Thymus (tissue), 11 donors: ENCODE data around the gene SEPTIN7. TPM values are rescaled to one million over a fixed set of nuclear protein-coding genes. Genes with fewer than 3 reads are reported as not detected.

ENCODE experiments used
- DNase-seq, 9 donors: peaks; one replicate each; pipeline ENCODE4 v3.0.0-alpha.2; 2013; ENCODE audit warnings: low spot score in 9 of 9, low read depth in 6 of 9, missing footprints in 1 of 9
- H3K27ac ChIP-seq, 2 donors: one replicate each; pipeline ENCODE4 v1.5.1; 2013; ENCODE audit warnings: control low read depth in 1 of 2, low read depth in 1 of 2, low read length in 1 of 2, mild to moderate bottlenecking in 1 of 2, moderate library complexity in 1 of 2
- H3K27me3 ChIP-seq, 2 donors: one replicate each; pipeline ENCODE4 v1.5.1; 2013; ENCODE audit warnings: low read length in 1 of 2; ENCODE audit not compliant: control insufficient read depth in 2 of 2, insufficient read depth in 1 of 2
- H3K36me3 ChIP-seq, 2 donors: one replicate each; pipeline ENCODE4 v1.5.1; 2013; ENCODE audit warnings: low read length in 1 of 2, mild to moderate bottlenecking in 1 of 2, moderate library complexity in 1 of 2; ENCODE audit not compliant: control insufficient read depth in 2 of 2, insufficient read depth in 2 of 2
- H3K4me1 ChIP-seq, 2 donors: one replicate each; pipeline ENCODE4 v1.5.1; 2013; ENCODE audit warnings: low read length in 2 of 2; ENCODE audit not compliant: control insufficient read depth in 2 of 2, insufficient read depth in 2 of 2
- H3K4me3 ChIP-seq, 2 donors: one replicate each; pipeline ENCODE4 v1.5.1; 2013; ENCODE audit warnings: low read length in 2 of 2, control low read depth in 1 of 2, mild to moderate bottlenecking in 1 of 2
- H3K9me3 ChIP-seq, 2 donors: one replicate each; pipeline ENCODE4 v1.5.1; 2013; ENCODE audit warnings: low read length in 1 of 2, mild to moderate bottlenecking in 1 of 2; ENCODE audit not compliant: control insufficient read depth in 2 of 2, insufficient read depth in 1 of 2
- WGBS: extraction: QIAGEN DNeasy Blood & Tissue Kit; methylation state at CpG from one replicate; pipeline ENCODE4 v1.1.7; 2013; 5-methylcytosine and 5-hydroxymethylcytosine counted together
- polyA plus RNA-seq: library from polyadenylated mRNA; stranded (reverse); fragments of 200-250 nt; gene quantifications from one replicate; pipeline ENCODE4 v1.2.3, GENCODE V29; 2013
- total RNA-seq: library from RNA; stranded (reverse); fragments of 120-200 nt; gene quantifications from one replicate; pipeline ENCODE4 v1.2.4, GENCODE V29; 2013
- donor health status: healthy.

The SEPTIN7 gene
- total and polyA plus RNA-seq, 2 donors, result 258 to 362 TPM

DNA sequence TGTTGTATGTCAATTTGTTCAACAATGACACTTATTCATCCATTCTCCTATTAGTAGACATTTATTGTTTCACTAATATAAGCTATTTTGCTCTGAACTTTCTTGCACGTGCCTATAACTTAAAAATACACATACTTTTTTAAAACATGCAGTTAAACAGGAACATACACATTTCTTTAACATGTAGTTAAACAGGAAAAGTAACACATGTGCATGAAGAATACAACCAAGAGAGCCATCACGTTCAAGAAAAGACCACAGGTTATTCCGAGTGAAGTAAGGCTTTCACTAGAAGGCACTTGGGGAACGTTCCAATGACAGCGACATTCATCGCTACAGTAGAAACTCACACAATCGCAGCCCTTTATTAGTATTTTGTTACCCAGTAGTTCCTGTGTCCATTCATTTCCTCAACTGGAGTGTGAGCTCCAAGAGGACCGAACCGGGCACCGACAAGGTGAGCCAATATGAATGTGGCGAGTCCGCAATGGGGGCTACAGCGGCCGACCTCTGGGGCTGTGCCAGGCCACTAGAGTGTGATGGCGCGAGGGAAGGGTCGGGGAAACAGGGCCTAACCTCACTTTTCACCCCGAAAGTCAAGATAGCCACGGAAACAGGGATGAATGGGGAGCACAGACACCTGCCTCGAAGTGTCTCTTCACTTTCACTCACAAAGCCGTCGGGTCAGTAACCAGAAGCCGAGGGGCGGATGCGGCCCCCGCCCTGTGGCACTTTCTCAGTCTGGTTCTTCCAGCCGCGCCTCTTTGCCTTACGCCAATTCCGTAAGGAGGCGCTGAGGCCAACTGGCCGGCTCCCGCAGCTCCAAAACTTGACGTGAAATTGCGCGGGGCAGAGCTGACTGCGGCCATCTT lies 775 bp upstream of the SEPTIN7 start:
- Histone ChIP-seq H3K9me3 (peaks cover 0 to 4% of the 10 kb centered on the region in 2 donors), H3K27me3 (no peaks in the 10 kb centered on the region), H3K36me3 (no peaks in the 10 kb centered on the region), H3K4me3 (peak overlapping the region; percentile 93 to 95), H3K27ac (peak overlapping the region; percentile 95 to 99), H3K4me1 (peaks cover 4 to 8% of the 10 kb centered on the region in 2 donors)
- DNase-seq, result peak in 2 of 9 donors; percentile 77 to 82
- WGBS, result under 1% methylated on average over 37 of the region's 37 CpGs

DNA sequence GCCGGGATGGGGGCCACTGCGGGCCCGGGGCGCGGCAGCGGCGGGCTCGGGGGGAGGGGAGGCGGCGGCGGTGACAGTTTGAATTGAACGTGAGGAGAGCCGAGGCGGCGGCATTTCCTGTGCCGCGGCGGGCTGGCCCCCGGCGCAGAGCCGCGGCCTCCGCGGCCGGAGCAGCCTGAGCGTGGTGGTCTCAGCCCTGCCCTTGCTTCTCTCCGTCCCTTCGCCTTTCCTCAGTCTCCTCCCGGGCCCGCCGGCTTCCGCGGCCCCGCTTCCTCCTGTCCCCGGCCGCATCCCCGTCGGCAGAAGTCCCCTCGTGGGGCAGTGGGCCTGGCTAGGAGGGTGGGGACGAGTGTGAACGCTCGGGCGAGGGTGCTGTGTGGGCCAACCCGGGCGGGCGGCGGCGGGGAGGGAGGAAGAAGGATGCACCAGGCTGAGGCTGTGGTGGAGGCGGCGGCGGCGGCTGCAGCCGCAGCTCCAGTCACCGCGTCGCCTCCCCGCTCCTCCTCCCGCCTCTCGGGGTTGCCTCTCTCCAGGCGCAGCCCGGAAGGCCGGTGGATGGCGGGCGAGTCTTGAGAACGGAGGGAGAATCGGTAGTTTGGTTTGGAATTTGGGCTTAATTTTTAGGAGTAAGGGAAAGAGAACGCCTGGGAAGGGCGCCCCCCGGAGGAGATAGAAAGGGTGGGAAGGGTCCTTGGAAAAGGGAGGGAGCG lies 690 bp downstream of the SEPTIN7 start:
- H3K9me3 ChIP-seq, result peaks cover 0 to 4% of the 10 kb centered on the region in 2 donors
- H3K27me3 ChIP-seq, result no peaks in the 10 kb centered on the region
- peak overlapping the region; percentile 99 to 100 for H3K27ac ChIP-seq
- peaks cover 4 to 8% of the 10 kb centered on the region in 2 donors for H3K4me1 ChIP-seq
- no peaks in the 10 kb centered on the region for H3K36me3 ChIP-seq
- under 1% methylated on average over 70 of the region's 70 CpGs for WGBS
- peak overlapping the region; percentile 93 to 95 for H3K4me3 ChIP-seq
- DNase-seq, result peak in 8 of 9 donors; percentile 23 to 81 (median 58)

DNA sequence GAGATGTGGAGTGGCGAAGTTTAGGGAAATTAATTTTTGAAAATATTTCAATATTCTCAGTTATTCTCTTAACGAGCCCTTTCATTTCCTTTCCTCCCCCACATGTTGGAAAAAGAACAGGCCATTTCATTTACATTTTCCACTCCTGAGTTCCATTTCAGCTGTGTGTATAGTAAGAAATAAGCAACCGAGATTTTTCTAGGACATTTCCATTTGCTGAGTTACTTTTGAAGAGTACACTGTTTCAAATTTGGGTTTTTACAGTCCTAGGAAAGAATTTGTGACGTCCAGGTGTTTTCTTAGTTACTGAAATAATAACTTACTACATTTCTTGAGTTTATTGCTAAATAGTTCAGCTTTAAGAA lies 1.2 kb downstream of the SEPTIN7 start:
- no peaks in the 10 kb centered on the region for H3K36me3 ChIP-seq
- H3K9me3 ChIP-seq, result peaks cover 0 to 4% of the 10 kb centered on the region in 2 donors
- peak in 2 of 9 donors; percentile 13 to 32 for DNase-seq
- no peaks in the 10 kb centered on the region for H3K27me3 ChIP-seq
- H3K4me3 ChIP-seq, result peak overlapping the region; percentile 93 to 95
- under 1% methylated on average over 4 of the region's 4 CpGs for WGBS
- H3K4me1 ChIP-seq, result peaks cover 4 to 8% of the 10 kb centered on the region in 2 donors
- H3K27ac ChIP-seq, result peak overlapping the region; percentile 99 to 100

DNA sequence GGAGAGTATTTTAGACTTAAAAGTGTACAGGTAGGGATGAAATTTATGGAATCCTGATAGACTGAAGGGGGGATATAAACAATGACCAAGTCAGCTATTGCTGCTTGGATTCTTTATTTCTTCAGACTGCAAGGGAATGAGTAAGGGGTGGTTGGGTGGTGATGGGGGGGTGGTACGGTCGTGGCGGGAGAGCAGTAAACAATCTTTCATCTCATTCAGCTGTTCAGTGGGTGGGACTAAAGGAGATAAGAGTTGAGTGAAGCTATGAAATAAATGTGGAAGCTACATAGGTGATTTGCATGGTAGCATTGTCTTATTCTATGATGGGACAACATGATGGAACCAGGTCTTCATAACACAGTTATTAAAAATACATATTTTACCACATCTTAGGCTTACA lies 1.8 kb downstream of the SEPTIN7 start:
- peak in 8 of 9 donors; percentile 21 to 76 (median 48) for DNase-seq
- Histone ChIP-seq H3K36me3 (no peaks in the 10 kb centered on the region), H3K4me1 (peaks cover 4 to 8% of the 10 kb centered on the region in 2 donors), H3K27me3 (no peaks in the 10 kb centered on the region), H3K27ac (peak overlapping the region in 1 of 2 donors; percentile 99), H3K9me3 (peaks cover 0 to 4% of the 10 kb centered on the region in 2 donors), H3K4me3 (peak overlapping the region; percentile 93 to 95)
- WGBS, result 4% methylated on average over 3 of the region's 3 CpGs

DNA sequence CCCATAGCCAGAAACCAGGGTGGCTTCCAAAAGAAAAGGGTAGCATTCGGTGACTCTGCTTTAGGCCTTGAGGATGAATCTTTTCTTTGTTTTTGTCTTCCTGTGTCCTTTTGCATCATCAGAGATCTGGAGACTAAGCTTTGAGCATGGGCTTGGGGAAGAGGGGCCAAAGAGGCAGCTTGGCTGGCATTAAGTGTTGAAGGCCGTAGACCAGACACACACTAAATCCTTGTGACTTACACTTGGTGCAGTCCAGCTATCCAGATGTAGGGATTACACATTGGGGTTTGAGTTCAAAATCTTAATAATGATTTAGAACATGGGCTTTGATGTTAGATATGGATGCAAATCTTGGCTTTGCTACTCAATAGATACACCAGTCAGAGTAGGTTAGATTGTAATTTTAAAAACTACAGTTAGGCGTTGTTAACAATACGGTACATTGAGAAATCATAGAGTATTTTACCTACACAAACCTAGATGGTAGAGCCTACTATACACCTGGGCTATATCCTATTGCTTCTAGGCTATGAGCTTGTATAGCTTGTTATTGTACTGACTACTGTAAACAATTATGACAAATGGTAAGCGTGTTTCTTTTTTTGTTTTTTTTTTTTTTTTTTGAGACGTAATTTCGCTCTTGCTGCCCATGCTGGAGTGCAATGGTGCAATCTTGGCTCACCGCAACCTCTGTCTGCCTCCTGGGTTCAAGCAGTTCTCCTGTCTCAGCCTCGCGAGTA lies 3.5 kb downstream of the SEPTIN7 start:
- WGBS, result 99% methylated on average over 10 of the region's 10 CpGs
- H3K36me3 ChIP-seq, result peaks cover 0 to 4% of the 10 kb centered on the region in 2 donors
- H3K4me3 ChIP-seq, result no peak overlapping the region
- no peak for DNase-seq
- no peak overlapping the region for H3K27ac ChIP-seq
- no peaks in the 10 kb centered on the region for H3K27me3 ChIP-seq
- peaks cover 0 to 6% of the 10 kb centered on the region in 2 donors for H3K9me3 ChIP-seq
- H3K4me1 ChIP-seq, result peaks cover 4 to 8% of the 10 kb centered on the region in 2 donors

DNA sequence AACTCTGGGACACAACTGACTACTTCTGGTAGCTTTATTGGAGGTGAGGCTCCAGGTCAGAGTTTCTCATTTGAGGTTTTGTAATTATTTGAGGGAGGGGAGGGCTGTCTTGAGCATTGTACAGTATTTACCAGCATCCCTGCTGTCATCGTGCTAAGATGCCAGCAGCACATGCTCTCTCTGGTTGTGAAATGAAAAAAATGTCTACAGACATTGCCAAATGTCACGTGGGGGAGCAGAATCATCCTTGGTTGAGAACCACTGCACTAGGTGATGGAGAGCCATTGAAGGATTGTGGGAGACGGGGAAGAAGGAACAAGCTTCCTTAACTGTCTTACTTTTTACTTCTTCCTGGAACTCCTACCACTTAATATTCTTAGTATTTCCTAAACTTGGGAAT lies 5.0 kb downstream of the SEPTIN7 start:
- Histone ChIP-seq H3K4me3 (no peak overlapping the region), H3K36me3 (peaks cover 0 to 4% of the 10 kb centered on the region in 2 donors), H3K9me3 (peaks cover 0 to 2% of the 10 kb centered on the region in 2 donors), H3K27me3 (no peaks in the 10 kb centered on the region), H3K27ac (no peak overlapping the region), H3K4me1 (peaks cover 4 to 8% of the 10 kb centered on the region in 2 donors)
- WGBS, result 78% methylated on average over 3 of the region's 3 CpGs
- DNase-seq, result no peak

DNA sequence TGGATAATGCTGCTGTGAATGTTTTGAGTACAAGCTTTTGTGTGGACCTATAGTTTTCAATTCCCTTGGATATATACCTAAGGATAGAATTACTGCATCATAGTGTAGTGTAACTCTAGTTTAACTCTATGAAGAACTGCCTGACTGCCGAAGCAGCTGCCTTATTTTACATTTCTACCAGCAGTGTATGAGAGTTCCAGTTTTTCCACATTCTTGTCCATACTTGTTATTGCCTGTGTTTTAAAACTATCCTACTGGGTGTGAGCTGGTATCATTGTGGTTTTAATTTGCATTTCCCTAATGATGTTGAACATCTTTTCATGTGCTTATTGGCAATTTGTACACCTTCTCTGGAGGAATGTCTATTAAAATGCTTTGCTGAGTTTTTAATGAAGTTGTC lies 15.7 kb downstream of the SEPTIN7 start:
- Histone ChIP-seq H3K9me3 (peaks cover 0 to 4% of the 10 kb centered on the region in 2 donors), H3K36me3 (no peaks in the 10 kb centered on the region), H3K4me3 (no peak overlapping the region), H3K4me1 (no peaks in the 10 kb centered on the region), H3K27me3 (no peaks in the 10 kb centered on the region), H3K27ac (no peak overlapping the region)
- WGBS, result 95% methylated on average over 1 of the region's 1 CpG
- DNase-seq, result no peak

DNA sequence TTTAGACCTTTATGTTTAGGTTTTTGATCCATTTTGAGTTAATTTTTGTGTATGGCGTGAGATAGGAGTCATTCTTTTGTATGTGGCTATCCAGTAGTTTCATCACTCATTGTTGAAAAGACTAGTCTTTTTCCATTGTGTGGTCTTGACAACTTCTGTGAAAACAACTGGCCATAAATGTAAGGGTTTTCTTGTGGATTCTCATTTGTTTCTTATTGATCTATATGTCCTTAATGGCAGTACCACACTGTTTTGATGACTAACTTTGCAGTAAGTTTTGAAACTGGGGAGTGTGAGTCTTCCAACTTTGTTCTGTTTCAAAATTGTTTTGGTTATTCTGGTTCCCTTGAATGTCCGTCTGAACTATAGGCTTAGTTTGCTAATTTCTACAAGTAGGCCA lies 16.3 kb downstream of the SEPTIN7 start:
- H3K36me3 ChIP-seq, result no peaks in the 10 kb centered on the region
- 97% methylated on average over 2 of the region's 2 CpGs for WGBS
- H3K9me3 ChIP-seq, result peaks cover 0 to 10% of the 10 kb centered on the region in 2 donors
- no peak for DNase-seq
- H3K4me3 ChIP-seq, result no peak overlapping the region
- no peaks in the 10 kb centered on the region for H3K4me1 ChIP-seq
- no peaks in the 10 kb centered on the region for H3K27me3 ChIP-seq
- no peak overlapping the region for H3K27ac ChIP-seq
